ENCODE results near the gene MRPL34.
A peak's percentile ranks its signal among the peaks of the same experiment; 100 is the strongest.

Gene MRPL34

GRCh38 chr19:17311455-17312188 lies 6.0 kb downstream of the MRPL34 start:
- no peak for DNase-seq

- DNase-seq, result no peak
Measured at GRCh38 chr19:17312189-17313113, 6.8 kb downstream of the MRPL34 start.

- no peak for DNase-seq
Measured at GRCh38 chr19:17314007-17314593, 8.4 kb downstream of the MRPL34 start.

GRCh38 chr19:17318966-17319365 lies 13.3 kb downstream of the MRPL34 start:
- DNase-seq, result no peak

- DNase-seq, result no peak
Measured at GRCh38 chr19:17319473-17320238, 14.0 kb downstream of the MRPL34 start.

GRCh38 chr19:17320435-17320834 lies 14.8 kb downstream of the MRPL34 start:
- no peak for DNase-seq

GRCh38 chr19:17321655-17322489 lies 16.2 kb downstream of the MRPL34 start:
- no peak for DNase-seq

GRCh38 chr19:17322854-17323253 lies 17.2 kb downstream of the MRPL34 start:
- no peak for DNase-seq

- no peak for DNase-seq
Measured at GRCh38 chr19:17323300-17323963, 17.8 kb downstream of the MRPL34 start.

GRCh38 chr19:17323964-17324332 lies 18.3 kb downstream of the MRPL34 start:
- DNase-seq, result no peak

- DNase-seq, result no peak
Measured at GRCh38 chr19:17324357-17325114, 18.9 kb downstream of the MRPL34 start.

- no peak for DNase-seq
Measured at GRCh38 chr19:17325133-17325532, 19.5 kb downstream of the MRPL34 start.

- DNase-seq, result no peak
Measured at GRCh38 chr19:17325881-17326594, 20.4 kb downstream of the MRPL34 start.

- DNase-seq, result no peak
Measured at GRCh38 chr19:17326595-17326966, 20.9 kb downstream of the MRPL34 start.

- DNase-seq, result no peak
Measured at GRCh38 chr19:17327068-17327653, 21.5 kb downstream of the MRPL34 start.

- peak; percentile 57 for DNase-seq
Measured at GRCh38 chr19:17327654-17328516, 22.2 kb downstream of the MRPL34 start.

GRCh38 chr19:17328517-17329365 lies 23.1 kb downstream of the MRPL34 start:
- DNase-seq, result peak; percentile 45

Measured in T-helper 9 cell (primary cell).